PC-3 (cell line): ENCODE results near the gene SLC2A2.

Experiments
- EZH2phosphoT487 ChIP-seq: fragments of 300-600 bp; sonication (generic); IDR thresholded peaks from 2 replicates; pipeline ENCODE4 v1.6.1; 2018; ENCODE audit warnings: mild to moderate bottlenecking, antibody characterized with exemption, low read length, borderline replicate concordance
- TF ChIP-seq, protein P1 (sequence below): fragments of 300-600 bp; sonication (generic); conservative IDR thresholded peaks from 2 replicates; pipeline ENCODE4 v1.5.1; 2017; ENCODE audit warnings: antibody characterized with exemption, low read depth, mild to moderate bottlenecking, low read length

DNA sequence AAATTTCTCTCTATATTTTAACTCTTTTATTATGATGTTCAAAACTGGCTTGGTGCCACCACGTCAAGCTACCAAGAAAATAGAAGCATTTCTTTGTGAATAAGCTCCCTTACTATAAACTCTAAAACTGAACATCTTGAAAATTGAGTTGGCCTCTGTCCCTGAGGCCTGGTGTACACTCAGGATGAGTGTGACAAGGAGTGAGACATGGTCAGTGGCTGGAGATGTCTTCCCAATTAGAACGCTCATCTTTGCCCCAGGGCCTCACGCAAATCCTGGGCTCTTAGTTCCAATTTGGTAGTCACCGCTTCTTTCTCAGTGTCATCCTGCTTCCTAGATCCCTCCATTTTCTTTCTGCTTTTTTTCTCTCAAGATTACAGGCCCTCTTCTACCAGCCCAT, 26.2 kb downstream of the SLC2A2 start:
- TF ChIP-seq, protein P1, sequence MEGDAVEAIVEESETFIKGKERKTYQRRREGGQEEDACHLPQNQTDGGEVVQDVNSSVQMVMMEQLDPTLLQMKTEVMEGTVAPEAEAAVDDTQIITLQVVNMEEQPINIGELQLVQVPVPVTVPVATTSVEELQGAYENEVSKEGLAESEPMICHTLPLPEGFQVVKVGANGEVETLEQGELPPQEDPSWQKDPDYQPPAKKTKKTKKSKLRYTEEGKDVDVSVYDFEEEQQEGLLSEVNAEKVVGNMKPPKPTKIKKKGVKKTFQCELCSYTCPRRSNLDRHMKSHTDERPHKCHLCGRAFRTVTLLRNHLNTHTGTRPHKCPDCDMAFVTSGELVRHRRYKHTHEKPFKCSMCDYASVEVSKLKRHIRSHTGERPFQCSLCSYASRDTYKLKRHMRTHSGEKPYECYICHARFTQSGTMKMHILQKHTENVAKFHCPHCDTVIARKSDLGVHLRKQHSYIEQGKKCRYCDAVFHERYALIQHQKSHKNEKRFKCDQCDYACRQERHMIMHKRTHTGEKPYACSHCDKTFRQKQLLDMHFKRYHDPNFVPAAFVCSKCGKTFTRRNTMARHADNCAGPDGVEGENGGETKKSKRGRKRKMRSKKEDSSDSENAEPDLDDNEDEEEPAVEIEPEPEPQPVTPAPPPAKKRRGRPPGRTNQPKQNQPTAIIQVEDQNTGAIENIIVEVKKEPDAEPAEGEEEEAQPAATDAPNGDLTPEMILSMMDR, result no peak
- no peak for TF ChIP-seq EZH2phosphoT487
